Uterus (tissue), 4 donors: ENCODE data around the gene ERI3. TPM values are rescaled to one million over a fixed set of nuclear protein-coding genes. Genes with fewer than 3 reads are reported as not detected.

ENCODE experiments used
- DNase-seq, 2 donors: peaks; one replicate each; pipeline ENCODE4 v3.0.0-alpha.2; 2019 to 2020
- H3K27ac ChIP-seq, 2 donors: fragments of 200-600 bp; sonication (generic); 1 replicate in 1 of 2; 2 replicates in 1 of 2; pipeline ENCODE4 v1.5.1; 2016 to 2018
- H3K27me3 ChIP-seq, 2 donors: fragments of 200-600 bp; sonication (generic); one replicate each; pipeline ENCODE4 v1.5.1; 2018 to 2019; ENCODE audit warnings: control low read depth in 1 of 2
- H3K36me3 ChIP-seq, 2 donors: fragments of 200-600 bp; sonication (generic); one replicate each; pipeline ENCODE4 v1.5.1; 2019; ENCODE audit warnings: control low read depth in 1 of 2
- H3K4me1 ChIP-seq, 2 donors: fragments of 200-600 bp; sonication (generic); one replicate each; pipeline ENCODE4 v1.5.1; 2018 to 2019; ENCODE audit warnings: control low read depth in 1 of 2
- H3K4me3 ChIP-seq, 2 donors: fragments of 200-600 bp; sonication (generic); 1 replicate in 1 of 2; 2 replicates in 1 of 2; pipeline ENCODE4 v1.5.1; 2018 to 2019; ENCODE audit warnings: mild to moderate bottlenecking in 1 of 2
- H3K9me3 ChIP-seq, 2 donors: fragments of 200-600 bp; sonication (generic); one replicate each; pipeline ENCODE4 v1.5.1; 2019; ENCODE audit warnings: control low read depth in 1 of 2
- POLR2A ChIP-seq, 2 donors: fragments of 450-650 bp; IDR thresholded peaks; one replicate each; pipeline ENCODE4 v1.6.1; 2016; ENCODE audit warnings: antibody characterized with exemption in 2 of 2, mild to moderate bottlenecking in 1 of 2, moderate library complexity in 1 of 2
- intact Hi-C: fragments of 100-400 bp; cut with DNase I; formaldehyde crosslinking; loops from one replicate; pipeline ENCODE4 v1.15.1; 2023; ENCODE audit warnings: low total_unique reads
- small RNA-seq: library from RNA; depleted of rRNA; stranded (forward); fragments of <200 nt; gene quantifications from one replicate; pipeline ENCODE3, GENCODE V24; 2016
- total RNA-seq, 4 donors: library from RNA; depleted of rRNA in 3 of 4; stranded (reverse); fragments of >200 nt in 3 of 4; gene quantifications; one replicate each; pipeline versions ENCODE4 v1.1.0 to v1.2.4, GENCODE V29; 2014 to 2023
- TF ChIP-seq, protein P1 (sequence below), 4 experiments: fragments of 200-600 bp in 2 of 4; fragments of 450-650 bp in 2 of 4; sonication (generic) in 2 of 4; IDR thresholded peaks; one replicate each; pipeline ENCODE4 v1.5.1; 2016 to 2019; ENCODE audit warnings: antibody characterized with exemption in 4 of 4, mild to moderate bottlenecking in 2 of 4, moderate library complexity in 1 of 4
- donor health status: DM: yes; HTN: yes; CAD: no.

The ERI3 gene
- total RNA-seq, 4 donors from 2014 or later: 9.5 to 58.2 (median 45.6) TPM

DNA sequence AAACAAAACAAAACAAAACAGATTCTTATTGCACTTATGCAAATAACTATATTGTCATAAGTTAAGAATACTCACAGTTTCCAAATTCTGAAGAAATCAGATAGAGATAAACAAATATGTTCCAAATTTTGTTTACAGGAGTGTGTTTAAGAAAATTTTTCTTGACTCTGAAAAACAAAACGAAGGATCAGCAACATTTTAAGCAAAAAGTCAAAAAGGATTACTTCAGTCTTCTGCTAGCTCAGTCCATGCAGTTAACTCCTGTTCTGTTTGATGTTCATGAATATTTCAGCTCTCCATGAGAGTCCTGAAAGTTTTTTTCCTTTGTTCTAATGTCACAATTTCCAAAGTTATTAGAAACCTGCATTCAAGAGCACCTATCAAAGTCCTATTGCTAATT is 180.4 kb downstream of the ERI3 start:
- intact Hi-C loops: no loop called here

More for the DNA sequence above, 180.4 kb downstream of the ERI3 start:
- Histone ChIP-seq H3K36me3 (no peaks in the 10 kb centered on the region), H3K4me1 (no peaks in the 10 kb centered on the region), H3K27ac (no peak overlapping the region), H3K27me3 (no peaks in the 10 kb centered on the region), H3K4me3 (no peak overlapping the region), H3K9me3 (no peaks in the 10 kb centered on the region)
- TF ChIP-seq, protein P1, sequence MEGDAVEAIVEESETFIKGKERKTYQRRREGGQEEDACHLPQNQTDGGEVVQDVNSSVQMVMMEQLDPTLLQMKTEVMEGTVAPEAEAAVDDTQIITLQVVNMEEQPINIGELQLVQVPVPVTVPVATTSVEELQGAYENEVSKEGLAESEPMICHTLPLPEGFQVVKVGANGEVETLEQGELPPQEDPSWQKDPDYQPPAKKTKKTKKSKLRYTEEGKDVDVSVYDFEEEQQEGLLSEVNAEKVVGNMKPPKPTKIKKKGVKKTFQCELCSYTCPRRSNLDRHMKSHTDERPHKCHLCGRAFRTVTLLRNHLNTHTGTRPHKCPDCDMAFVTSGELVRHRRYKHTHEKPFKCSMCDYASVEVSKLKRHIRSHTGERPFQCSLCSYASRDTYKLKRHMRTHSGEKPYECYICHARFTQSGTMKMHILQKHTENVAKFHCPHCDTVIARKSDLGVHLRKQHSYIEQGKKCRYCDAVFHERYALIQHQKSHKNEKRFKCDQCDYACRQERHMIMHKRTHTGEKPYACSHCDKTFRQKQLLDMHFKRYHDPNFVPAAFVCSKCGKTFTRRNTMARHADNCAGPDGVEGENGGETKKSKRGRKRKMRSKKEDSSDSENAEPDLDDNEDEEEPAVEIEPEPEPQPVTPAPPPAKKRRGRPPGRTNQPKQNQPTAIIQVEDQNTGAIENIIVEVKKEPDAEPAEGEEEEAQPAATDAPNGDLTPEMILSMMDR (IDR thresholded peaks at IDR 0.05): no peak
- TF ChIP-seq POLR2A (IDR thresholded peaks at IDR 0.05): no peak
- no peak for DNase-seq

Small RNAs within 50 kb of the gene (small RNA-seq; reads per million reads assigned to genes)
- gene AL035417.1 (not detected), gene RNU6-369P (not detected)

Other genes with a start within 250 kb of the ERI3 start
- gene KLF17, start 236.4 kb downstream of the ERI3 start, total RNA-seq: 1 to 10 TPM in 1 of 4 donors, under 1 TPM in 2, not detected in 1; 0.26 to 1.9 (median 0.58) TPM
- gene KLF18, start 213.6 kb downstream of the ERI3 start, total RNA-seq: not detected
- 10 to 100 TPM; 11.0 to 46.0 (median 25.3) TPM for gene DMAP1, start 141.8 kb downstream of the ERI3 start, total RNA-seq
- 10 to 100 TPM; 22.0 to 94.3 (median 49.4) TPM for gene RNF220, start 50.0 kb upstream of the ERI3 start, total RNA-seq